Measurements from ENCODE around the gene SH3BP5L.

DNA sequence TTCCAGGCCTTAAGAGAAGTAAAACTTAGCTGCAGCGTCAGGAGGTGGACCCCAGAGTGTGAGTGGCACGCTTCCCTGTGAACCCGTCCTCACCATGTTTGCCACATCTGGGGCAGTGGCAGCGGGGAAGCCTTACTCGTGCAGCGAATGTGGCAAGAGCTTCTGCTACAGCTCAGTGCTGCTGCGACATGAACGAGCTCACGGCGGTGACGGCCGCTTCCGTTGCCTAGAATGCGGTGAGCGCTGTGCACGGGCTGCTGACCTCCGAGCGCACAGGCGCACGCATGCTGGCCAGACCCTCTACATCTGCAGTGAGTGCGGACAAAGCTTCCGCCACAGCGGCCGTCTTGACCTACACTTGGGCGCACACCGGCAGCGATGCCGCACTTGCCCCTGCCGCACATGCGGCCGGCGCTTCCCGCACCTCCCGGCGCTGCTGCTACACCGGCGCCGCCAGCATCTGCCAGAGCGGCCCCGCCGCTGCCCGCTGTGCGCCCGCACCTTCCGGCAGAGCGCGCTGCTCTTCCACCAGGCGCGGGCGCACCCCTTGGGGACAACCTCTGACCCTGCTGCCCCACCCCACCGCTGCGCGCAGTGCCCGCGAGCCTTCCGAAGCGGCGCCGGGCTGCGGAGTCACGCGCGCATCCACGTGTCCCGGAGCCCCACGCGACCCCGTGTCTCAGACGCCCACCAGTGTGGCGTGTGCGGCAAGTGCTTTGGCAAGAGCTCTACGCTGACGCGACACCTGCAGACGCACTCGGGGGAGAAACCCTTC is 21.7 kb upstream of the SH3BP5L start:
- TF ChIP-seq POLR2A (IDR thresholded peaks at IDR 0.05): no peak
- TF ChIP-seq, protein P1, sequence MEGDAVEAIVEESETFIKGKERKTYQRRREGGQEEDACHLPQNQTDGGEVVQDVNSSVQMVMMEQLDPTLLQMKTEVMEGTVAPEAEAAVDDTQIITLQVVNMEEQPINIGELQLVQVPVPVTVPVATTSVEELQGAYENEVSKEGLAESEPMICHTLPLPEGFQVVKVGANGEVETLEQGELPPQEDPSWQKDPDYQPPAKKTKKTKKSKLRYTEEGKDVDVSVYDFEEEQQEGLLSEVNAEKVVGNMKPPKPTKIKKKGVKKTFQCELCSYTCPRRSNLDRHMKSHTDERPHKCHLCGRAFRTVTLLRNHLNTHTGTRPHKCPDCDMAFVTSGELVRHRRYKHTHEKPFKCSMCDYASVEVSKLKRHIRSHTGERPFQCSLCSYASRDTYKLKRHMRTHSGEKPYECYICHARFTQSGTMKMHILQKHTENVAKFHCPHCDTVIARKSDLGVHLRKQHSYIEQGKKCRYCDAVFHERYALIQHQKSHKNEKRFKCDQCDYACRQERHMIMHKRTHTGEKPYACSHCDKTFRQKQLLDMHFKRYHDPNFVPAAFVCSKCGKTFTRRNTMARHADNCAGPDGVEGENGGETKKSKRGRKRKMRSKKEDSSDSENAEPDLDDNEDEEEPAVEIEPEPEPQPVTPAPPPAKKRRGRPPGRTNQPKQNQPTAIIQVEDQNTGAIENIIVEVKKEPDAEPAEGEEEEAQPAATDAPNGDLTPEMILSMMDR (IDR thresholded peaks at IDR 0.05): no peak
